Medulla oblongata (tissue), 1 donor: ENCODE data around the gene CMIP.
"Not testable (repeated sequence)": the region's sequence is repeated elsewhere in the genome, so short reads cannot be mapped to it uniquely, and the experiment has no call there.

Experiments
- DNase-seq: peaks from one replicate; pipeline ENCODE4 v3.0.0-alpha.2; 2015; ENCODE audit errors: extremely low spot score

CMIP gene

GRCh38 chr16:81421126-81421525, 23.5 kb upstream of the CMIP start:
- DNase-seq, result no peak

DNA sequence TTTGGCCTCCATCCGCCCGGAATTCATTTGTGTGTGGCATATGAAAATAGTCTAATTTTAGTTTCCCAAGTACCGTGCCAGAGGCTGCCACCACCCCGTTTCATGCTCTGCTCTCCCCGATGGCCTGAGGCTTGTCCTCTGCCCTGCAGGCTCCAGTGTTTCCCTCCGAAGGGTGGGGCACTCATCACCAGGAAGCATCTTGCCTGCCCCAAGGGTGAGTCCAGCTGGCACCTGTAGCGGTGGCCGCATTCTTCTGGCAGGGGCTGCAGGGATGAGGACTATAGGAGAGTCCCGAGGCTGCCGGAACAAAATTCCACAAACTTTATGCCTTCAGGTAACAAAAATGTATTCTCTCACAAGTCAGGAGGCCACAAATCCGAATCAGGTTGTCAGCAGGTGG, 23.1 kb upstream of the CMIP start:
- no peak for DNase-seq

DNA sequence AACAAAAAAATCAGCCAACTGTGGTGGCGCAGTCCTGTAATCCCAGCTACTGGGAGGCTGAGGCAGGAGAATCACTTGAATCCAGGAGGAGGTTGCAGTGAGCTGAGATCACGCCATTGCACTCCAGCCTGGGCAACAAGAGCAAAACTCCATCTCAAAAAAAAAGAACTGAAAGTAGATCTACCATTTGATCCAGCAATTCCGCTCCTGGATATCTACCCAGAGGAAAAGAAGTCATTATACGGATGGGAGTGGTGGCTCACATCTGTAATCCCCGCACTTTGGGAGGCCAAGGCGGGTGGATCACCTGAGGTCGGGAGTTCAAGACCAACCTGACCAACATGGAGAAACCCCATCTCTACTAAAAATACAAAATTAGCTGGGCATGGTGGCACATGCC, 22.5 kb upstream of the CMIP start:
- DNase-seq, result not testable (repeated sequence)

DNA sequence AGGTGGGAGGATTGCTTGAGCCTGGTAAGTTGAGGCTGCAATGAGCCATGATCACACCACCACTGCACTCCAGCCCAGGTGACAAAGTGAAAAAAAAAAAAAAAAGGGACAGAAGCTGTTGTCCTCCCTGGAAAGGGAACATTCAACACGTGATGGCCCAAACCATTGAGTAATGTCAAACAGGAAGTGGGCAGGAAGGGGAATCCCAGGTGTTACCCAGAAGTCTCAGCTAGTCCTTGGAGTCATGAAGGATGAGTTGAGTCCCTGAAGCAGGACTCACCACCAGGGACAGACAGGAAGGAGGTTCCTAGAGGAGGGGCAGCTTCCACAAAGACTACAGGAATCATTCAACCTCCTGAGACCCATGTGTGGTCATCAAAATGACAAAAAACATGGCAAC, 19.8 kb upstream of the CMIP start:
- DNase-seq, result no peak

- DNase-seq, result no peak
Observed at GRCh38 chr16:81427219-81427618, 17.4 kb upstream of the CMIP start.

GRCh38 chr16:81429045-81429521, 15.5 kb upstream of the CMIP start:
- DNase-seq, result peak; percentile 45

DNA sequence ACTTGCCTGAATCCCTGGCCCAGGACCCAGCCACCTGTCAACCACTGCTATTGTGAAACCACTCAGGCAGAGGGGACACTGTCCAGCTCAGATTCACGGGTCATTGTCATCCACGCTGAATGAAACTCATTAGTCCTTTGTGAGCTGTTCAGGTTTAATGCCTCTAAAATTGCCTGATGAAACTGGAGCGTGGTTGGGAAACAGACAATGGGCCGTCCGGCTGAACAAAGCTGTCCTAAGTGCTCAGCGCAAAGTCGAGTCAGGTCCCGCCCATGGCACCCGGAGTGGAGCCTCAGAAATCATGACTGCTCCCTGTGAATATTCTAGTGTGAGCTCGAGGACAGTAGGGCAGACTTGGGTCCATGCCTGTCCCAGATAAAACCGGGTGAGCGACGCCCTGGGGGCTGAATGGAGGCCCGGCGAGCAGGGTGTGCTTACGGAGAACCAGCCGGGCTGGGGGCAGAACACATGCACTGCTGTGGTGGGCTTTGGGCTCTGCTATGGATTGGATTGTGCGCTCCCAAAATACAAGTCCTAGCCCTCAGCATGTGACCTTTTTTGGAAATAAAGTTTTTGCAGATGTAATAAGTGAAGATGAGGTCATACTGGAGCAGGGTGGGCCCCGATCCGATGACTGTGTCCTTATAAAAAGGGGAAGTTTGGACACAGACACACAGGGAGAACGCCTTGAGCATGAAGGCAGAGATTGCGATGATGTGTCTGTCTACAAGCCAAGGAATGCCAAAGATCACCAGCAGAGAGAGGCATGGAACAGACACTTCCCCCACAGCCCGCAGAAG, 12.9 kb upstream of the CMIP start:
- peak; percentile 49 for DNase-seq

GRCh38 chr16:81432937-81433557, 11.6 kb upstream of the CMIP start:
- DNase-seq, result no peak

- DNase-seq, result no peak
Observed at GRCh38 chr16:81435103-81435502, 9.5 kb upstream of the CMIP start.

DNA sequence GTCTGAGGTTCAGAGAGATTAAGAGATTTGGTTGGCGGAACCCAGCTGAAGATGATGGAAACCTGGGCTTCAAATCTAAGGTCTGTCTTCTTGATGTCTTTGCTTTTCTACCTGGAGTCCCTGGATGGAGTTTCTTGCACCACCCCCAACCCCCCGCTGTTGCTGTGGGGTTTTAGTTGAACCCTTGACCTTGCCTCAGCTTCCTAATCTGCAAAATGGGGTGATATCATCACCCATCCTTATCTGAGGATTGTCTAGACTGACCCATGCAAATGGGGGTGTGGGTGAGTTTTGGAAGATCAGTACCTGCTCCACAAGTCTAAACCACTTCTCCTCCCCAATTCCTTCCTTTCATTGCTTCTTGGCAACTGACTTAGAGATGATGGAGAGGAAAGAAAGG, 9.0 kb upstream of the CMIP start:
- DNase-seq, result no peak

DNA sequence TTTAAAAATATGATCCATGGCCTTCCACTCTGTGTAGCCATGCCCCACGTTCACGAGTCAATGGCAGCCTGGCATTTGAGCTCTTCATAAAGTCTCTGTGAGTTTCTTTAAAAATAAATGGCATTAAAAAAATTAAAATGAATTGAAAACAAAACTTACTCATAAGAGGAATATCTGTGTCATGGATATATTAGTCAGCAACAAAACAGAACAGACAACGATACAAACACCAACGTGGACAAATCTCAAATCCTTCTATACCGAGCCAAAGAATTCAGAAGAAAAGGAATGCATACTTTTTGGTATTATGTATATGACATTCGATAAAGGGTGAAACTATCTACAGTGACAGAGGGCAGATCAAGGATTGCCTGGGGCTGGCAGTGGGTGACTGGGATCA, 8.2 kb upstream of the CMIP start:
- DNase-seq, result no peak

DNA sequence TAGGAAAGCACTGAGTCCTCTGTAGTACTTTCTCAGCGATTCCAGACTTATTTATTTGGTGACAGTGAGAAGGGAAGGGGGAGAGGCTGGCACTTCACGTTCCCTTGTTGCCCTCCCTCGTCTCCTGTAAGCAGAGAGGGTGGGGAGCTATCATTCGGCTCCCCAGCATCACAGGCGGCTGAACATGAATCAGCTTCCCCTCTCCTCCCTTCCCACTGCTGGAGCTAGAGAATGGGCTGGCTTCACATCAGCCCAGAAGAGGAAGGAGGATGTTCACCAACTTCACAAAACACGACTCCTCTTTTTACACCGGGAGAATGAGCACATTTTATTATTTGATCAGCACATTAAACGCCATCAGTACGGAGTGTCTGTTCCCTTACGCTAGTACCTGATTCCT, 6.7 kb upstream of the CMIP start:
- peak; percentile 11 for DNase-seq

DNA sequence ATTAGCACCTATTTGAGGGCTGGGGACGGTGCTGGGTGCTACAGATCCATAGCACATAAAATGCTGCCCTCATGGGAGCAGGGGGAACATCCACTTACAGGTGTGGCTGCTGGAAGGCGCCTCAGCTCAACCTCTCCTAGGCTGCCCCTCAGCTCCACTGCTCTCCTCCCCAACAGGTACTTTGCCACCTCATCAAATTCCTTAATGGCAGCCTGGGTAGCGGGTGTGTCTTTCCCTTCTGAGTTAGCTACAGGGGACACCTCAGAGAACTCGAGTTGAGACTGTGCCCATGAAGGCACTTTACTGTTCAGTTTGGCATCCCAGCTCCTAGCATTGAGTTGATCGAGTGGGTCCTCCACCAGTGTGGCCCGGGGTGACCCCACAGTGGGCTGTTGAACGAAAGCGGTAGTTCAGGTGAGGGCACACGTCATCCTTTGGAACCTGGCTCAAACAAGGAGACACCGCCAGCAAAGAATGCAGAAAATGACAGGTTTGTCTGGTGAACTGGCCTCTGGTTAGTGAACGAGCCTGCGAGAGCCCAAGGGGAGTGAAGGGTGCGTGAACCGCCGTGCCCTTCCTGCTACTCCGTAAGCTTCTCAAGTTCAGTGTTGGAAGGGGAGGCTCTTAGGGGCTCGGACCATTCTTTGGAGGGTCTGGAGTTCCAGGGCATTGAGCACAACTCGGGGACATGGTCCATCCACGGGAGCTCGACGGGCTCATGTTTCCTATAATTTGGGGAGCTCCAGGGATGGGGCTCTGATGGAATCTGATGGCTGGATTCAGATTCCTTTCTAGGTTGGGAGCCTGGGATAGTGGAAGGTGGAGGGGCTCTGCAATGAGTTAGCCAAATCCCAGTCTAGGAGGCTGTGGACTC, 3.5 kb upstream of the CMIP start:
- DNase-seq, result no peak

DNA sequence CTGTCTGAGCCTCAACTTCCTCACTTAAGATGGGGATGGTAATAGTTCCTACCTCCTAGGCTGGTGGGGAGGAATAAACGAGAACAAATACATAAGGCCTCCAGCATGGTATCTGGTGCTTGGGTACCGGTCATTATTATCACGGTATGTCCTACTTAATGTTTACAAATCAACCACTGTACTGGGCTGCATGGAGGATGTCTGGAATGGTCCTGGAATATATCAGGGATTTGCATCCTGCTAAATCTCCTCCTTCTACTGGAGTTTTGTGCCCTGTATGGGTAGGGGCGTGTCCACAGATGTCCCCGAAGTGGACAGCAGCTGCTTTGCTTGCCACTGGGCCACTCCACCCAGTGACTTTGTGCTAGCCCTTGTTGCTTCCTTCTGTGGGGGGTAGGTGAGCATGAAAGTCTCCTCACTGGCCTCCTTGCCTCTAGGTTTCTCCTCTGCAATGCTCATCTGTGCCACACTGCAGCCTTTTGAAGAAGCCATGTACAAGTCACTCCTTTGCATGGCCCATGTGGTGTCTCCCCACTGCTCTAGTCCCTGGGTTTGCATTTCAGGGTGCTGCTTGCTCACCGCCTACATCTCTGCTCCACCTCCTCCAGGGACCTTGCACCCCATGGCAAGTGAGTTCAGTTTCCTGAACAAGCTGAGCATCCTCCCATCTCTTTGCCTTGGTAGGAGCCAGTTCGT, 2.2 kb upstream of the CMIP start:
- DNase-seq, result no peak

GRCh38 chr16:81442916-81443687, 1.5 kb upstream of the CMIP start:
- DNase-seq, result no peak

GRCh38 chr16:81443688-81444447, 740 bp upstream of the CMIP start:
- no peak for DNase-seq

- no peak for DNase-seq
Observed at GRCh38 chr16:81445143-81445961, 744 bp downstream of the CMIP start.

DNA sequence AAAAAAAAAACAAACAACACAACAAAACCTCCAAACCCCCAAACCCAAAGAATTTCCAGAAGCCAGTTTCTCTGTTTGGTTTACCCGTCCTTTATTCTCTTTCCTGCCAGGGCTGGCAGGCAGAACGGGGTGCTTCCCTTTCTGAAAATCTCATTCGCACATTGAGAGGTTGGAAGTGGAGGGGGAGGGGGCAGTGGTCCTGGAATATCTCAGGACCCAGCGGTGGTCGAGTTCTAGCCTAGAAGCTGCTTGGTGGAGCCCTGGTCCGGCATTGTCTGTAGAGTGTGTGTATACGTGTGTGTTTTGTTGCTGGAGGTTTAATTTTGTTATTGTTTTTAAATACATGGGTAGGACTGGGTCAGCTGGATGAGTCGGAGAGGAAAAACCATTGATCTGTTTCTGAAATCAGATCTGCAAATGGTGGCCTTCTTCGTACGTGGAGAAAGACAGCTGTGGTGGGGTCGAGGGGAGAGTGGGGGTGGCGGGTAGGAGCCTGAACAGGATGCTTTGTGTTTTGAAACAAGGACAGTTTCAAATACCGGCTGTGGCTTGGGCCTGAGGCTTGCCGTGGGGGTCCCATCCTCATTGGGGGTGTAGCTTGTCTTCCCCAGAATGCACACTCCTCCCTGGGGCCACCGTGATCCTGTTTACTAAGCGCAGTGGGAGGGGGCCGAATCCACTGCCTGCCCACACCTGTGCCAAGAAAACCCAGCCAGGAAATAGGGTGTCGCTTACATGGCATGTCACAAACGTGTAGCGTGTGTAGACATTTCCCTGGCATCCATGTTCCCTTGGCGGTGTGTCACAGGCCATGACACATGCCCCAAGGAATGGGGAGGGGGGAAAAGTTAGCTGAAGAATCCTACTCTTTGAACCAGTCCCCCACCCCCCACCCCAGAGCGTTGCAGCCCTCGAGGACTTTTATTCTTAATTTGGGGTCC, 1.6 kb downstream of the CMIP start:
- peak; percentile 37 for DNase-seq
